SH-SY5Y (cell line): ENCODE results near the gene PNPLA7.

Source experiments
- GATA2 ChIP-seq: IDR thresholded peaks from 2 replicates; pipeline ENCODE4 v1.6.1; 2011; ENCODE audit warnings: mild to moderate bottlenecking, low read depth, low read length
- GATA3 ChIP-seq: IDR thresholded peaks from 2 replicates; pipeline ENCODE4 v1.6.1; 2011; ENCODE audit warnings: low read depth, mild to moderate bottlenecking, low read length, moderate library complexity

Gene PNPLA7

GRCh38 chr9:137534256-137535119 is 15.7 kb downstream of the PNPLA7 start:
- TF ChIP-seq GATA3 (no peak), GATA2 (no peak)

DNA sequence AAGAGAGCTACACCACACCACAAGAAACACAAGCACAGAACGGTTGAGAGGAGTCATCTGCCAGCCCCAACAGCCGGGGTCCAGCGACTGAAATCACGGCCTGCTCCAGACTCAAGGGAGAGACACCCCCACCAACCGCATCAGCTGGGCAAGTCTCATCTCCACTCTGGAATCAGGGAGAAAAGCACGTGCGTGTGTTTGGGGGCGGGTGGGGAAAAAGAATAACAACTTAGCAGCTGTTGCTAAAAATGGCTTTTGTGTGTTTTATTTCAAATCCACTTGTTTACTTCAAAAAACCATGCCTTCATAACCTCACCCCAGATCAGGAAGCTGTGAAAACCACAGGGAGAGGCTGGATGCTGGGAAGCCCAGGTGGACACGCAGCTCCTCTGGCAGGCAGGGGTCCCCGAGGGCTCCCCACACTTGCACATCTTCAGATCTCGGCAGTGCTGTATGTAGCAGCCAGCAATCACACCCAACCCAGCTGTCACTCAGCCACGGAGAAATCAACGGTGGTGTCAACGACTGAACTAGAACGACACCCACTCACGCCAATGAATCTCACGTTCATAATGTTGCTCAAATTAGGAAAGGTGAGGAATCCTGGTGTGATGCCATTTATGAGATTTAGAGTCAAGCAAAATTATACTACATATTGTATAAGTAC is 19.0 kb downstream of the PNPLA7 start:
- no peak for TF ChIP-seq GATA2
- no peak for TF ChIP-seq GATA3

DNA sequence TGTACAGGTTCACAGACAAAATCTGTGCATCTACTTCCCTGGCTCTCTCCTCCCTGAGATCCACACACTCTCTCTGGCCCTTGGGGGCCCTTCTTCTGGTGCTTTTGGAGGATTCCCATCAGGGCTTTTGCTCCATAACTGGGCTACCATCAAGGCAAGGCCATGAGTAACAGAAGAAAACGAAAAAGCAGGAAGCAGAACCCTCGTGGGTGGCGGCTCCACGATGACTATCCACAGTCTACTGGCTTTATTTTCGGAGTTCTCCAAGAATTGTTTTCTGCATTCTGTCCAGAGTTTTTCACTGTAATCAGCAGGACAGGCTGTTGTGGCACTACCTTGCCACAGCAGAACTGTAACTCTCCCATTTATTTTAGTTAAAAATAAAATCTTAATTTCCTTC is 19.9 kb downstream of the PNPLA7 start:
- no peak for TF ChIP-seq GATA2
- TF ChIP-seq GATA3 = no peak

DNA sequence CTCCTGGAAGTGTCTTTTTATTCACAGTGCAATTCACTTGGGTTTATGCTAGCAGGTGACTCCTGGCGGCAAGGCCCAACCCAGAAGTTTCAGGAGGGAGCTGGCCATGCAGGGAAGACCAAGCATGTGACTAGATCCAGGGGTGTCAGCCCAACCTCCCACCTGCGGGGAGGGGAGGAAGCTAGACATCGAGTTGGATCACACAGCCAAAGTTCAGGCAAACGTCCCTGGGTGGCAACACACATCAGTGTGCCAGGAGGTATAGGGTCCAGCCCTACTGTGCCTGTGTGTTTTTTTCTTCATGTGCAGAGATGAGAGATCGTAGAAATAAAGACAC is 25.3 kb downstream of the PNPLA7 start:
- TF ChIP-seq GATA3 (no peak), GATA2 (no peak)

- TF ChIP-seq GATA3 (no peak), GATA2 (no peak)
Measured at GRCh38 chr9:137524161-137524980, 25.8 kb downstream of the PNPLA7 start.

GRCh38 chr9:137522746-137523455 is 27.3 kb downstream of the PNPLA7 start:
- TF ChIP-seq GATA3 (no peak), GATA2 (no peak)

GRCh38 chr9:137521405-137521985 is 28.7 kb downstream of the PNPLA7 start:
- no peak for TF ChIP-seq GATA2
- TF ChIP-seq GATA3 = no peak

- TF ChIP-seq GATA2 = no peak
Measured at GRCh38 chr9:137520614-137521404, 29.4 kb downstream of the PNPLA7 start.

DNA sequence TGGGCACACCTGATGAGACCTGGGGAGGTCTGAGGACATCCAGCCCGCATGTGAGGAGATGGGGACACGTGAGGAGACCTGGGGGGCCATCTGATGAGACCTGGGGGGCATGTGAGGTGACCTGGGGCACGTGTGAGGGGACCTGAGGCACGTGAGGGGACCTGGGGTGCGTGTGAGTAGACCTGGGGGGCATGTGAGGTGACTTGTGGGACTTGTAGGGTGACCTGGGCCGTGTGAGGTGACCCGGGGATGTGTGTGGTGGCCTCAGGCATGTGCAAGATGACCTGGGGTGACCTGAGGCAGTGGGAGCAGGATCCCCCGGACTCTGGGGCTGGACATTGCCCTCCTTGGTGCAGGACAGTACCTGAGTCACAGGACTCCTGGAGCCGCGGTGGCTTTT is 30.6 kb downstream of the PNPLA7 start:
- TF ChIP-seq GATA3 = no peak
- TF ChIP-seq GATA2 = no peak

- TF ChIP-seq GATA2 (no peak), GATA3 (no peak)
Measured at GRCh38 chr9:137516144-137516917, 33.9 kb downstream of the PNPLA7 start.

- TF ChIP-seq GATA3 (no peak), GATA2 (no peak)
Measured at GRCh38 chr9:137515338-137515724, 34.9 kb downstream of the PNPLA7 start.

DNA sequence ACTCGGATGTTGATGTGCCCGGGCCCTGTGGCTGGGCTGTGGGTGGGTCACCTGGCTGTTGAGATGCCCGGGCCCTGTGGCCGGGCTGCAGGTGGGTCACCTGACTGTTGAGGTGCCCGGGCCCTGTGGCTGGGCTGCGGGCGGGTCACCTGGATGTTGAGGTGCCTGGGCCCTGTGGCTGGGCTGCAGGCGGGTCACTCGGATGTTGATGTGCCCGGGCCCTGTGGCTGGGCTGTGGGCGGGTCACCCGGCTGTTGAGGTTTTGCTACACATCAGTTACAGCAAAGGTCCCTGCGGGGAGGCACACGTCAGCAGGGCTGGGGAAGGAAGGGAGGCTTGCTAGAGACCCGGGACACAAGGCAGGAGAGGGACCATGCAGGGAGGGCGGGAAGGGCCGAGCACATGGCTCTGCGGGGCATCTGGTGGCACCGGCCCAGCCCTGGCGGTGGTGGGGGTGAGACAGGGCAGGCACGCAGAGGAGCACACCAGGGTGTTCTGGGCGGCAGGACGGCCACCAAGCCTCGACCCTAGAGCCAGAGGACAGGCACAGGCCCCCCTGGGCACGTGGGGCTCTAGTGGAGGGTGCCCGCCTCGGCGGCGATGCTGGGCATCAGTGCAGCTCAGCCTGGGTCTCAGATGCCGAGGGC is 35.4 kb downstream of the PNPLA7 start:
- TF ChIP-seq GATA3 (no peak), GATA2 (no peak)
